Transverse colon (tissue), 4 donors: ENCODE results near the gene GRIN2A. TPM values are rescaled to one million over a fixed set of nuclear protein-coding genes. Genes with fewer than 3 reads are reported as not detected.

ENCODE experiments used
- DNase-seq: peaks from one replicate; pipeline ENCODE4 v3.0.0-alpha.2; 2019
- H3K27ac ChIP-seq, 4 donors: fragments of 200-600 bp; sonication (generic); 2 replicates each; pipeline ENCODE4 v1.5.1; 2016 to 2018; ENCODE audit warnings: inconsistent platforms in 4 of 4
- H3K27me3 ChIP-seq: fragments of 200-600 bp; sonication (generic); 2 replicates; pipeline ENCODE4 v1.5.1; 2017; ENCODE audit warnings: inconsistent platforms
- H3K36me3 ChIP-seq, 4 donors: fragments of 200-600 bp; sonication (generic); 2 replicates each; pipeline ENCODE4 v1.5.1; 2017 to 2019; ENCODE audit warnings: inconsistent platforms in 4 of 4
- H3K4me1 ChIP-seq, 4 donors: fragments of 200-600 bp; sonication (generic); 2 replicates each; pipeline ENCODE4 v1.5.1; 2017 to 2020; ENCODE audit warnings: inconsistent platforms in 4 of 4
- H3K4me3 ChIP-seq, 4 donors: fragments of 200-600 bp; sonication (generic); 1 replicate in 1 of 4; 2 replicates in 3 of 4; pipeline versions ENCODE4 v1.5.1 to v1.6.1; 2017 to 2019; ENCODE audit warnings: inconsistent platforms in 4 of 4
- H3K9me3 ChIP-seq, 2 donors: fragments of 200-600 bp; sonication (generic); 2 replicates each; pipeline ENCODE4 v1.5.1; 2017 to 2019; ENCODE audit warnings: inconsistent platforms in 2 of 2
- CTCF ChIP-seq, 5 experiments: fragments of 200-600 bp in 3 of 5; fragments of 450-650 bp in 2 of 5; sonication (generic) in 3 of 5; IDR thresholded peaks; 1 replicate in 2 of 5; 2 replicates in 3 of 5; pipeline ENCODE4 v1.5.1; 2016 to 2017; ENCODE audit warnings: antibody characterized with exemption in 5 of 5, inconsistent platforms in 3 of 5, mild to moderate bottlenecking in 2 of 5, moderate library complexity in 1 of 5
- EP300 ChIP-seq: sonication (generic); formaldehyde crosslinking; IDR thresholded peaks from one replicate; pipeline ENCODE4 v1.6.1; 2017; ENCODE audit warnings: antibody characterized with exemption, low read depth
- POLR2A ChIP-seq: fragments of 450-650 bp; IDR thresholded peaks from one replicate; pipeline ENCODE4 v1.6.1; 2016; ENCODE audit warnings: antibody characterized with exemption, mild to moderate bottlenecking, moderate library complexity
- POLR2AphosphoS5 ChIP-seq, 3 donors: sonication (generic); formaldehyde crosslinking; IDR thresholded peaks; one replicate each; pipeline ENCODE4 v1.6.1; 2016; ENCODE audit warnings: antibody characterized with exemption in 3 of 3
- WGBS, 2 donors: methylation state at CpG; one replicate each; pipeline ENCODE4 v1.1.5; 2018; ENCODE audit warnings: low coverage in 1 of 2; 5-methylcytosine and 5-hydroxymethylcytosine counted together
- in situ Hi-C, 4 donors: fragments of 200-750 bp; cut with MboI; loops; one replicate each; pipeline versions ENCODE4 v1.15.0 to v1.15.1; 2017; ENCODE audit warnings: low sequenced_read_pairs in 3 of 4, low pct_ligation_motif_present in 1 of 4, low pct_unique_long_range_greater_than_20kb in 1 of 4
- intact Hi-C: fragments of 100-400 bp; cut with DNase I; formaldehyde crosslinking; loops from one replicate; pipeline ENCODE4 v1.15.1; 2023; ENCODE audit warnings: low total_unique reads
- total RNA-seq, 4 donors: library from RNA; depleted of rRNA; stranded (reverse); fragments of >200 nt; gene quantifications; one replicate each; pipeline ENCODE4 v1.1.0, GENCODE V29; 2016

GRIN2A gene
- under 1 TPM; 0.14 to 0.37 (median 0.18) TPM for total RNA-seq

- Histone ChIP-seq H3K27ac (no peak within 1 kb of the TSS), H3K4me3 (peak within 1 kb of the TSS in 3 of 4 donors; percentile 4 to 36 (median 15)), H3K4me1 (peaks cover 5 to 23% (median 17%) of the 10 kb centered on the region in 4 donors), H3K36me3 (no peaks in the 10 kb centered on the region), H3K27me3 (peaks cover 62% of the 10 kb centered on the region), H3K9me3 (no peaks in the 10 kb centered on the region)
- no peak for DNase-seq
- intact Hi-C loops (loop anchor here (5.0 to 10.0 kb wide), 2 partner anchors 518 to 885 kb away; no protein-coding TSS in a partner anchor), in situ Hi-C loops (loop anchor here in 3 of 4 donors (10.0 to 25.0 kb wide), 4 partner anchors 545 to 1038 kb away; no protein-coding TSS in a partner anchor)
- TF ChIP-seq POLR2AphosphoS5 (IDR thresholded peaks at IDR 0.05): no peak
- no peak for TF ChIP-seq EP300
- no peak for TF ChIP-seq POLR2A
- TF ChIP-seq CTCF (IDR thresholded peaks at IDR 0.05): no peak
- 3 to 20% methylated on average over 1 to 38 of the region's 64 CpGs for WGBS, 2 donors
Observed at GRCh38 chr16:10182222-10183053, at the start of gene GRIN2A. GRIN2A (minus strand) TSS chr16:10182428; CDS start chr16:10180411, 2,017 bp downstream.

- no peak for DNase-seq
- in situ Hi-C loops: no loop called here
- Histone ChIP-seq H3K36me3 (no peaks in the 10 kb centered on the region), H3K9me3 (no peaks in the 10 kb centered on the region), H3K27me3 (no peaks in the 10 kb centered on the region), H3K4me1 (no peaks in the 10 kb centered on the region), H3K27ac (no peak overlapping the region), H3K4me3 (no peak overlapping the region)
- intact Hi-C loops: no loop called here
- TF ChIP-seq POLR2AphosphoS5 (IDR thresholded peaks at IDR 0.05) (no peak), EP300 (no peak), POLR2A (no peak), CTCF (IDR thresholded peaks at IDR 0.05) (no peak)
- 90 to 100% methylated on average over 1 to 2 of the region's 2 CpGs for WGBS, 2 donors
Observed at GRCh38 chr16:10231563-10231962, 49.3 kb upstream of the GRIN2A start.

GRCh38 chr16:10228779-10229178, 46.6 kb upstream of the GRIN2A start:
- TF ChIP-seq EP300 (no peak), POLR2A (no peak), POLR2AphosphoS5 (IDR thresholded peaks at IDR 0.05) (no peak), CTCF (IDR thresholded peaks at IDR 0.05) (no peak)
- in situ Hi-C loops: no loop called here
- H3K9me3 ChIP-seq: no peaks in the 10 kb centered on the region

GRCh38 chr16:10226987-10227306, 44.7 kb upstream of the GRIN2A start:
- H3K4me1 ChIP-seq: no peaks in the 10 kb centered on the region
- WGBS, 2 donors: 50 to 72% methylated on average over 1 of the region's 1 CpG
- H3K27me3 ChIP-seq: peaks cover 6% of the 10 kb centered on the region
- no peaks in the 10 kb centered on the region for H3K9me3 ChIP-seq
- no peaks in the 10 kb centered on the region for H3K36me3 ChIP-seq
- in situ Hi-C loops: no loop called here
- H3K4me3 ChIP-seq: no peak overlapping the region
- TF ChIP-seq CTCF (IDR thresholded peaks at IDR 0.05): no peak
- TF ChIP-seq EP300: no peak
- TF ChIP-seq POLR2AphosphoS5 (IDR thresholded peaks at IDR 0.05): no peak
- TF ChIP-seq POLR2A: no peak
- H3K27ac ChIP-seq: no peak overlapping the region
- no peak for DNase-seq
- intact Hi-C loops: no loop called here

More at GRCh38 chr16:10228779-10229178, 46.6 kb upstream of the GRIN2A start:
- Histone ChIP-seq H3K36me3 (no peaks in the 10 kb centered on the region), H3K27ac (no peak overlapping the region), H3K27me3 (no peaks in the 10 kb centered on the region), H3K4me1 (no peaks in the 10 kb centered on the region), H3K4me3 (no peak overlapping the region)
- intact Hi-C loops: no loop called here
- DNase-seq: no peak
- 14 to 20% methylated on average over 1 to 2 of the region's 2 CpGs for WGBS, 2 donors
